Measurements from ENCODE around the gene FHAD1. TPM values are rescaled to one million over a fixed set of nuclear protein-coding genes. Genes with fewer than 3 reads are reported as not detected.
A peak's percentile ranks its signal among the peaks of the same experiment; 100 is the strongest.
"Not testable (repeated sequence)": the region's sequence is repeated elsewhere in the genome, so short reads cannot be mapped to it uniquely, and the experiment has no call there.

The FHAD1 gene
- total RNA-seq, 4 donors from 2014 or later, result 0.95 to 1.7 TPM; not detected in 2

GRCh38 chr1:15288173-15288926, 41.3 kb downstream of the FHAD1 start:
- no peaks in the 10 kb centered on the region for H3K27me3 ChIP-seq
- H3K9me3 ChIP-seq, result no peaks in the 10 kb centered on the region
- H3K4me1 ChIP-seq, result peaks cover 0 to 12% (median 0%) of the 10 kb centered on the region in 4 donors
- no peak for DNase-seq
- H3K36me3 ChIP-seq, result no peaks in the 10 kb centered on the region
- no peak overlapping the region for H3K4me3 ChIP-seq
- no peak overlapping the region for H3K27ac ChIP-seq
- TF ChIP-seq POLR2A (IDR thresholded peaks at IDR 0.05) (no peak), CTCF (IDR thresholded peaks at IDR 0.05) (peak in 3 of 6 experiments; percentile 38 to 48 (median 47))

GRCh38 chr1:15289251-15289651, 42.2 kb downstream of the FHAD1 start:
- Histone ChIP-seq H3K4me1 (peaks cover 0 to 4% (median 0%) of the 10 kb centered on the region in 4 donors), H3K36me3 (no peaks in the 10 kb centered on the region), H3K27ac (no peak overlapping the region), H3K9me3 (no peaks in the 10 kb centered on the region), H3K4me3 (no peak overlapping the region), H3K27me3 (no peaks in the 10 kb centered on the region)
- TF ChIP-seq CTCF (IDR thresholded peaks at IDR 0.05), result no peak
- DNase-seq, result no peak

GRCh38 chr1:15290382-15290781, 43.4 kb downstream of the FHAD1 start:
- Histone ChIP-seq H3K9me3 (no peaks in the 10 kb centered on the region), H3K36me3 (no peaks in the 10 kb centered on the region), H3K4me3 (no peak overlapping the region), H3K27me3 (no peaks in the 10 kb centered on the region), H3K4me1 (peaks cover 0 to 4% (median 0%) of the 10 kb centered on the region in 4 donors), H3K27ac (no peak overlapping the region)
- TF ChIP-seq CTCF (IDR thresholded peaks at IDR 0.05), result no peak
- TF ChIP-seq POLR2A (IDR thresholded peaks at IDR 0.05), result no peak
- DNase-seq, result no peak

- Histone ChIP-seq H3K27me3 (no peaks in the 10 kb centered on the region), H3K9me3 (peaks cover 0 to 3% (median 0%) of the 10 kb centered on the region in 4 donors), H3K4me1 (no peaks in the 10 kb centered on the region), H3K4me3 (no peak overlapping the region), H3K27ac (no peak overlapping the region), H3K36me3 (no peaks in the 10 kb centered on the region)
- DNase-seq, result no peak
- TF ChIP-seq CTCF (IDR thresholded peaks at IDR 0.05) (no peak), POLR2A (IDR thresholded peaks at IDR 0.05) (no peak)
Measured at GRCh38 chr1:15295696-15296095, 48.7 kb downstream of the FHAD1 start.

- DNase-seq, result no peak
- Histone ChIP-seq H3K36me3 (no peaks in the 10 kb centered on the region), H3K27ac (no peak overlapping the region), H3K9me3 (peaks cover 0 to 3% (median 0%) of the 10 kb centered on the region in 4 donors), H3K4me3 (no peak overlapping the region), H3K4me1 (no peaks in the 10 kb centered on the region), H3K27me3 (no peaks in the 10 kb centered on the region)
- TF ChIP-seq CTCF (IDR thresholded peaks at IDR 0.05) (no peak), POLR2A (IDR thresholded peaks at IDR 0.05) (no peak)
Measured at GRCh38 chr1:15296585-15297321, 49.7 kb downstream of the FHAD1 start.

- not testable (repeated sequence) for H3K4me1 ChIP-seq, H3K4me3 ChIP-seq, DNase-seq, H3K9me3 ChIP-seq, H3K36me3 ChIP-seq, H3K27ac ChIP-seq, H3K27me3 ChIP-seq
Measured at GRCh38 chr1:15297975-15298374, 51.0 kb downstream of the FHAD1 start.

All from Peyer's patch (tissue), 4 donors.